GM12872 (cell line): Measurements from ENCODE around the gene GIPC2.

Experiments
- CTCF ChIP-seq: IDR thresholded peaks from 3 replicates; pipeline ENCODE4 v1.5.1; 2011; ENCODE audit warnings: low read depth, mild to moderate bottlenecking, low read length, moderate library complexity; ENCODE audit not compliant: insufficient read depth

Gene GIPC2

GRCh38 chr1:78091886-78092285 is 46.1 kb downstream of the GIPC2 start:
- TF ChIP-seq CTCF = no peak

GRCh38 chr1:78092643-78093042 is 46.9 kb downstream of the GIPC2 start:
- no peak for TF ChIP-seq CTCF

GRCh38 chr1:78093560-78093959 is 47.8 kb downstream of the GIPC2 start:
- no peak for TF ChIP-seq CTCF

- no peak for TF ChIP-seq CTCF
These were observed 48.9 kb downstream of the GIPC2 start for GRCh38 chr1:78094639-78095038.

- TF ChIP-seq CTCF = no peak
These were observed 49.8 kb downstream of the GIPC2 start for GRCh38 chr1:78095593-78095992.

GRCh38 chr1:78096017-78096416 is 50.3 kb downstream of the GIPC2 start:
- no peak for TF ChIP-seq CTCF

GRCh38 chr1:78096976-78097375 is 51.2 kb downstream of the GIPC2 start:
- TF ChIP-seq CTCF = no peak

- no peak for TF ChIP-seq CTCF
These were observed 55.3 kb downstream of the GIPC2 start for GRCh38 chr1:78101051-78101450.
